ENCODE data around the gene CCR7.
A peak's percentile ranks its signal among the peaks of the same experiment; 100 is the strongest.

GRCh38 chr17:40560592-40561293, 4.5 kb downstream of the CCR7 start:
- TF ChIP-seq ZFX (IDR thresholded peaks at IDR 0.05) (no peak), CTCF (conservative IDR thresholded peaks at IDR 0.05) (peak; percentile 18)
